GM21390 (cell line): Measurements from ENCODE around the gene RGS16.
"Not testable (repeated sequence)": the region's sequence is repeated elsewhere in the genome, so short reads cannot be mapped to it uniquely, and the experiment has no call there.

Source experiments
- ATAC-seq: cut with Tn5 transposase; IDR thresholded peaks from one replicate; pipeline ENCODE4 v1.9.1; 2021; ENCODE audit not compliant: unreplicated experiment

The RGS16 gene, protein sequence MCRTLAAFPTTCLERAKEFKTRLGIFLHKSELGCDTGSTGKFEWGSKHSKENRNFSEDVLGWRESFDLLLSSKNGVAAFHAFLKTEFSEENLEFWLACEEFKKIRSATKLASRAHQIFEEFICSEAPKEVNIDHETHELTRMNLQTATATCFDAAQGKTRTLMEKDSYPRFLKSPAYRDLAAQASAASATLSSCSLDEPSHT

DNA sequence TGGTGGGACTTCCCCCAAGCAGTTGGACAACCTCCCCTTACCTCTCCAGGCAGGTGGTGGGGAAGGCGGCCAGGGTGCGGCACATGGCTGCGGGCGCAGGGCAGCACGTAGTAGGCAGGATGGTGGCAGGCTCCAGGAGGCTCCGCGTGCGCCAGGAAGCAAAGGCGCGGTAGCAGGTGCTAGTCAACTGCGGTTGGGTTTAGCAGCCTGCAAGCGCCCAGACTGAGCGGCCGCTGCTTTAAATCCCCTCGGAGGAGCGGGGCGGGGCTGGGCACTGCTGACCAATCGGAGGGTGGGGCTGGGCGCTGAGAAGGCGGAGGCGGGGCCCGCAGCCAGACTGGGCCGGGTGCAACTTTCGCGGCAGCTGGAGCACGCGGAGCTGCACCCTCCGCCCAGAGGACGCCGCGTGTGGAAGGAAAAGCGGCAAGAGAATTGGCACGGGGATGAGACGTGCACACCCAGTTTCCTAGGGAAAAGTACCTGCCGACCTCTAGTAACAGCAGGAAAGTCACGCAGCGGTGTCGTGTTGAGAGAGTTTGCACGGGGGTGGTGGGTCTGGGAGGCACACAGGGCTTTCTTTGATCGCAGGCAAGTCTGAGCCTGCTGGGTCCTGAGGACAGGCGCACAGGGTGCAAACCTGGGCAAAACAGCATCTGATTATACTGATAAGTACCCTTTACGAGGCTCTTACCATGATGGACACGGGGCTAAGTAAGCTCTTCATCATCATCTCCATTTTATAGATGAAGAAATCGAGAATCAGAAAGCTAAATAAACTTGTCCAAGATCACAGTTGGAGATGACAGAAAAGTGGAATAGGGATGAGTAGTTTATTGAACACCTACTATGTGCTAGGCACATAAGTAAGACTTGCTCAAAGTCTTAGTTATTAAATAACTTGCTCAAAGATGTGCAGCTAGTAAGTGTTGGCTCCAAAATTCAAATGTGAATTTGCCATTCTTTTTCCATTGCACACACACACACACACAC, at the start of gene RGS16:
TSS of gene RGS16 (minus strand) at position 215 of the 990 bp plus-strand sequence. CDS start at position 85, 130 bp downstream.
- ATAC-seq = peak; percentile 87

- no peak for ATAC-seq
These were observed 49.8 kb upstream of the RGS16 start for GRCh38 chr1:182653986-182654385.

DNA sequence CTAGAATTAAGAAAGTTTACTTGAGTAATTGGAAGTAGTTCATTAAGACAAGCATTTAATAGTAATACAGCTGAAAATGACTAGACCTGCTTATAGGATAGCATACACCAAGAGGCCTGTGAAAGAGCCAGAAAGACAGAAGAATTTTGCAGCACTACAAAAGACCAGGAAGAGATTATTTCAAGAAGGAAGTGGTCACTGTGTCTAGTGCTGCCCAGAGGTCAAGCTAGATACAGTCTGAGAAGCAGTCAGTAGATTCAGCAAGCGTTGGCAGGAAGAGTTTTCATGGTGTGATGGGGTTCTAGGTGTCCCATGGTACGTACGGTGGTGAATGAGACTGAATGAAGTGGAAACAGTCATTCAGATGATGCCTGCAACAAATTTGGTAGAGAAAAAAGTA, 48.7 kb upstream of the RGS16 start:
- no peak for ATAC-seq

- ATAC-seq = no peak
These were observed 47.1 kb upstream of the RGS16 start for GRCh38 chr1:182651339-182651724.

DNA sequence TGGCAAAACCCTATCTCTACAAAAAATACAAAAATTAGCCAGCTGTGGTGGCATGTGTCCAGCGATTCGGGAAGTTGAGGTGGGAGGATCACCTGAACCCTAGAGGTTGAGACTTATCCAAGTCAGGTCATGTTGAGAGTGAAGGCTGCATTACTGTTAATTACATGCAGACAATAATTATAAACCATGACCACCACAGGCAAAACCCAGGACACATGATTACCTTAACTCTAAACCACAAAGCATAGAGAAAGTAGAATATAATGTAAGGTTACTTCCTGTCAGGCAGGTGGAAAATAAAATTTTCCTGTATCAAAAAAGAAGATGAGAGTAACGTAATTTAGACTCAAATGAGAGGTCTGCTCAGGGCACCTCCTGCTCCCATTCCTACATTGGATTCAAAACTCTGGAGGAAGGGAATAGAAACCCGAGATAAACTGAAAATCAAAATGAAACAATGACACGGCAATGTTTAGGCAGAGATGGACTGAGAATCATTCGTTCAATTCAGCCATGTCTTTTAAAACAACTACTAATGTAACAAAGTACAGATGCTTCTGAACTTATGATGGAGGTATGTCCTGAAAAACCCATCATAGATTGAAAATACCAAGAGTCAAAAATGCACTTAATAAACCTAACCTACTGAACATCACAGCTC, 46.6 kb upstream of the RGS16 start:
- no peak for ATAC-seq

DNA sequence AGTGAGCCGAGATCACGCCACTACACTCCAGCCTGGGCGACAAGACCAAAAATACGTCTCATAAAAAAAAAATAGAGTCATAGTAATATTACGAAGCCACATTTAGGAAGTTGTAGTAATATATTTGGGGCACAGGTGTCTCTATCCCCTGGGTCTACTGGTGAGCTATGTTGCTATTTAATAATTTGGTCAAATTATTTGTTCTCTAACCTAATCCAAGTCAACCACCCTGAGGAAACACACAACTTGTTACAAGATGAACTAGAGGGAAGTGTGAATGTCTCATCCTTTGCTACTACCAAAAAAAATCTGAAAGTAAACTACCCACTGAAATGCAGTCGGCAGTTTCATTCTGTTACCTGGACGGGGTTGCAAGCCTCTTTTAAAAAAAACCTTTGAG, 44.9 kb upstream of the RGS16 start:
- peak; percentile 51 for ATAC-seq

- ATAC-seq = no peak
These were observed 42.5 kb upstream of the RGS16 start for GRCh38 chr1:182646739-182647138.

DNA sequence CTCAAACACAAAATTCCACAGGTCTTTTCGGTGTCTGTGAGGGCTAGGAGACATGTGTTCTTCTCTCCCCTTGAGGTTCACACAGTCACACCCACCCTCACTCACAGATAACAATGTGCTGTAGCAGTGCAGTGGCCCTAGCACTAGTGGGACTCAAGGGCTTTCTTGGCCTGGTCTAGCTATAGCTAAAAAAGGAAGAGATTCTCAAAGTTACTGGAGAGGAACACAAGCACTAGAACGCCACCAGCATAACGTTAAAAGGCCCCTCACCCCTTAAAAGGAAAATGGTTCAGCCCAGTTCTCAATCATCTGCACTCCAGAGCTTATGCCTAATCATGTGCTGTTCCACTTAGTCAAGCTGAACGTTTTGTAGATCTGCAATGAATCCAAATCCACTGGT, 40.7 kb upstream of the RGS16 start:
- no peak for ATAC-seq

GRCh38 chr1:182643699-182644098, 39.5 kb upstream of the RGS16 start:
- no peak for ATAC-seq

GRCh38 chr1:182642461-182642860, 38.3 kb upstream of the RGS16 start:
- ATAC-seq = no peak

- ATAC-seq = no peak
These were observed 37.4 kb upstream of the RGS16 start for GRCh38 chr1:182641561-182641960.

DNA sequence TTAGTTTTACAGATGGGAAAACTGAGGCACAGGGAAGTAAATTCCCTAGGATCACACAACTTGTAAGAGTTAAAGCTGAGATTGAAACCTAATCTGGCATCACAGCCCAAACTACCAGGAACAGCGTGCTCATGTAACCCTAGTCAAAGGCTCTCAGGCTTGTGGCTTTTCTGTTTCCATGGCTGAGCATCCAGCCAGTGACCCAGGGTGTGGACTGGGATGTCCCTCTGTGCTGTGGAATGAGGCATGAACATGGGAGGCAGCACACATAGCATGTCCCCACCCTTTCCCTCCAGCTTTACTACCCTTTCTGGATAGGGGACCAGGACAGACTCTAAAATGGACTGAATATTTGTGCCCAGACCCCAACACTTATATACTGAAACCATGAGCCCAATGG, 35.1 kb upstream of the RGS16 start:
- no peak for ATAC-seq

GRCh38 chr1:182637769-182638168, 33.6 kb upstream of the RGS16 start:
- no peak for ATAC-seq

DNA sequence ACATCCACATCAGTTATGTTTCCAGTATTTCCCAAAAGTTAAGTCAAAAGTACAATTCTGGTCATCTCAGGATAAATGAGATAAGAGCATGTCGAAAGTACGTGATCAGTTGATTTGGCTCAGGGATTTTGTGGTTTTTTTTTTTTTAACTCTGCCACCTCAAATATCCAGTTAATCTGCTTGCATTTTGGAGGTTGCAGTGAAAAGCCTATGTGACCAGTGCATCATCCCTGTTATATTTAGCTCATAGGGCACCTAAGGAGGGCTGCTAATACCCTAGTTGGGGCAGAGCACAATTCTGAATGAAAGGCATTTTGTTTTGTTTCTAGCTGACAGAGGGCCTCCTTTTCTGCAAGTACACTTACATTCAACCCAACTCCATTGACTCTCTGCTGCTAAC, 31.7 kb upstream of the RGS16 start:
- no peak for ATAC-seq

GRCh38 chr1:182634306-182635072, 30.3 kb upstream of the RGS16 start:
- ATAC-seq = no peak

GRCh38 chr1:182633657-182634281, 29.6 kb upstream of the RGS16 start:
- ATAC-seq = no peak

DNA sequence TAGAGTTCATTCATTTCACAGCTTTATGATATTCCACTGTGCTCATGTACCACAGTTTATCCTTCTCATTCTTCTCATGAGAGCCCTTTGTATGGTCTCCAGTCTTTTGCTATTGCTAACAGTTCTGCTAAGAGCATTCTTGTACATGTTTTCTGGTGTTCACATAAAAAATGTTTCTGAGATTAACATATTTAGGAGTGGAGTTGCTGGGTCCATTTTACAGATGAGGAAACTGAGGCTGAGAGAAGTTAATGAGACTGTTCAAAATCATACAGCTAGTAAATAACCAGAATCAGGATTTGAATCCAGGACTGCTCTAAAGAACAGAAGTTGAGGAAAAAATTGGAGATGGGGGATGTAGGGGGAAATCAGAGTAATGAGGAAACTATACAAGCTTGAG, 28.8 kb upstream of the RGS16 start:
- no peak for ATAC-seq

DNA sequence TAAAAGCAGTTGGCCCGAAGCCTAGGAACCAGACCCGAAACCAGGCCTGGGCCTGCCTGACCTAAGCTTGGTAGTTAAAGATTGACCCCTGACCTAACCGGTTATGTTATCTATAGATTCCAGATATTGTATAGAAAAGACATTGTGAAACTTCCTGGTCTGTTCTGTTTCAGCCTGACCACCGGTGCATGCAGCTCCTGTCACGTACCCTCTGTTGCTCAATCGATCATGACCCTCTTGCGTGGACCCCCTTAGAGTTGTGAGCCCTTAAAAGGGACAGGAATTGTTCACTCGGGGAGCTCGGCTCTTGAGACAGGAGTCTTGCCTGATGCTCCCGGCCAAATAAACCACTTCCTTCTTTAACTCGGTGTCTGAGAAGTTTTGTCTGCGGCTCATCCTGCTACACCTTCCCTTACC, 28.3 kb upstream of the RGS16 start:
- not testable (repeated sequence) for ATAC-seq

- no peak for ATAC-seq
These were observed 27.8 kb upstream of the RGS16 start for GRCh38 chr1:182631954-182632353.

DNA sequence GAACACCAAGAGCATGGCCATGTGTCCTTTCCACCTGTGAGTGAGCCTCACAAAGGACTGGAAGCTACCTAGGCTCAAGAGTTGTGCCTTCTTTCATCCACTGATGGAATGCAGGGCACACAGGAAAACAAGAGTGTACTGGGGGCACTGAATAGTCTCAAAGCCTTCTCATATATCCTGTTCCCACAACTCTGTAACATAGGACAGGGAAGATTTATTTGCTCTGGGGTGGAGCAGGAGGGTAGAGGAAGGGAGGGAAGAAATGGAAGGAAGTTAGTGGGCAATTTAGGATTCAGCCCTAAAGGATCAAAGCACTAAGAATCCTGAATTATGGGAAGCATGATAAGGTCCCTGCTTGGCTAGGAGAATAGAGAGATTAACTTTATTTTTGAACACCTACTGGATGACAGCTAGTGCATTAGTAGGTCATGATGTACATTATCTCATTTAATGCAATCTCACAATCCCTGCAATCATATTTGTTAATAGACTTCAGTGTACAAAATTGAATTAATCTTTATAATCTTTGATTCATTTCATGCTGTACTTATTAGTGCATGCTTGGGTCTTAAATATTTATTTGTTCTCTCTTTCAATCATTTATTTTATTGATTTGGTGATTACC, 27.0 kb upstream of the RGS16 start:
- ATAC-seq = no peak
